Cardiac septum (tissue), 1 donor: ENCODE measurements around the gene VDR. TPM values are rescaled to one million over a fixed set of nuclear protein-coding genes. Genes with fewer than 3 reads are reported as not detected.
A peak's percentile ranks its signal among the peaks of the same experiment; 100 is the strongest.

Experiments
- DNase-seq: peaks from one replicate; pipeline ENCODE4 v3.0.0-alpha.2; 2020; ENCODE audit warnings: low spot score
- intact Hi-C: fragments of 100-400 bp; cut with DNase I; formaldehyde crosslinking; loops from one replicate; pipeline ENCODE4 v1.14.0; 2022
- total RNA-seq: library from RNA; stranded (reverse); fragmentation: NEBNext Ultra II Directional; extraction: Animal tissue kit (Norgen Biotek cat#: 25700); gene quantifications from one replicate; pipeline ENCODE4 v1.2.1, GENCODE V29; 2021
- donor health status: DM: no; HTN: no; CAD: no.

The VDR gene
- total RNA-seq, 1 donor from 2014 or later = 1.3 TPM

GRCh38 chr12:47938093-47938492 lies 33.3 kb upstream of the VDR start:
- no peak for DNase-seq
- intact Hi-C loops = loop anchor here (10.0 kb wide), 1 partner anchor 153 kb away; no protein-coding TSS in a partner anchor

DNA sequence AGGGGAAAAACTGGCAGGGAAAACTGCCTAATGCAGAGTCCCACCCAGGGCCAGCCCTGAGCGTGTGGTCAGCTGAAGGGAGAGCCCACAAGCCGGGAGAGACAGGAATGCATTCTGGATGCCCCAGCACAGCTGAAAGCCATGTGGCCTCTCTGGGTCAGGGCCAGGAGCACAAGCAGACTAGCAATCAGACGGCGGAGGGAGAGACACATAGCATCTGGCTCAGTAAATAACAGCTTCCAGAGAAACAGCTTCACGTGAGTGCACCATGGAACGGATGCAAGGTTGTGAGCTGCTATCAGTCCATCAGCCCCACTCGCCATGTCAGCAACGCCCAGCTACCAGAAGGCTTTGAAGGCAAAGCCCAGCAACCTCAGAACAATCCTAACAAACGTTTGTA lies 30.4 kb upstream of the VDR start:
- DNase-seq = peak; percentile 84
- intact Hi-C loops = loop anchor here (10.0 kb wide), 1 partner anchor 150 kb away; no protein-coding TSS in a partner anchor

- intact Hi-C loops = loop anchor here (10.0 kb wide), 1 partner anchor 146 kb away; no protein-coding TSS in a partner anchor
- DNase-seq = no peak
These were observed 26.4 kb upstream of the VDR start for GRCh38 chr12:47931187-47931586.

DNA sequence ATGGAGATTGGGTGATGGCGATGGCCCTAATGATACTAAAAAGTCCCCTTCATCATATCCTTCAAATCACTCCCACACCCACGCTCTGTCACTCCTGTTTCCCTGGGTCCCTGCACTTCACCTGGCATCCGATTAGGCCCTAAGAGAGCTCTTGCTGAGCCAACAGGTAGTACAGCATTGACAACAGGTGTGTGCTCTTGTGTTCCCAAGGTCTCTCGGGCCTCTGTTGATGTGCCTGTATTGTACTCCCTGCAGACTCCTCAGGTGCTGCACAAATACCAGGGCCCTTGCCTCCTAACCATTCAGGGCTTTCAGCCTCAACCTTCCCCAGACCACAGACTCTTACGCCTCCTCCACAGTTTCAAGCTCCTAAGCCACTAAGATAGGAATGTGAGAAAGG lies 25.8 kb upstream of the VDR start:
- intact Hi-C loops = loop anchor here (10.0 kb wide), 1 partner anchor 146 kb away; no protein-coding TSS in a partner anchor
- DNase-seq = no peak

- no peak for DNase-seq
- intact Hi-C loops = no loop called here
These were observed 22.6 kb upstream of the VDR start for GRCh38 chr12:47927346-47927745.

DNA sequence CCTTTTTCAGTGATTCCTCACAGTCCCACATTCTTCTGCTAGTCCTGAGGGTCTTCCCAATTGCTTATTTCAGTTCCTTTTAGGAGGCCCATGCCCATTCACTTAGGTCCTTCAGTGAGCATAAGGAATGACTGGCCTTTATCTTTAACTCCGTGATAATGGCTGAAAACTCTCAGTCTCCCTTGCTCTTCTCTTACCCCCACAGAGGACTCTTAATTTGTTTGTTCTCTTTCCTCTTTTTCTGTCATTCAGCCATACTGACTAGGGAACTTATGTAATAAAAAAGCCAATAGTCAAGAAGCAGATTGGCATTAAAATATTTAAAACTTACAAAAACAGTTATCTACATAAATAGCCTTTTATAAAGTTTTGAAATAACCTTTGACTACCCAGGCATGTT lies 17.1 kb upstream of the VDR start:
- intact Hi-C loops = no loop called here
- DNase-seq = no peak

GRCh38 chr12:47920913-47921312 lies 16.1 kb upstream of the VDR start:
- intact Hi-C loops = no loop called here
- no peak for DNase-seq

DNA sequence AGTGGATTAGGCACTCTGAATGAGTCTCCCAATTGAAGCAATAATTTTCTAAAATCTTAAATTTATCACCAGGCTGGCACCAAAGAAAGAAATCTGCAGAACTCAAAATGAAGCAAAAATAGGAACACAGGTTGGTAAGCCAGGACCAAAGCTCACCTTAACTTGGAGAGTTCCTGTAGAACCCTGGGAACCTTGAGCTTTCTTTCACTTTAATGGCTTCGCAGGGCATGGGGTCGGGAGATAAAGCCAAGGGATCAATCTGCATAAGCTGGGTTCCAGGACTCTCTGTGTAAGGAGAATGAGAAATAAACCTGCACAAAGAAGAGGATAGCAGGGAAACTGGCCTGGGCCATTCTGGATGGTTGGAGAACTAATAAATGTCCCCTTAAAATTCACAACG lies 8.3 kb upstream of the VDR start:
- DNase-seq = no peak
- intact Hi-C loops = no loop called here

DNA sequence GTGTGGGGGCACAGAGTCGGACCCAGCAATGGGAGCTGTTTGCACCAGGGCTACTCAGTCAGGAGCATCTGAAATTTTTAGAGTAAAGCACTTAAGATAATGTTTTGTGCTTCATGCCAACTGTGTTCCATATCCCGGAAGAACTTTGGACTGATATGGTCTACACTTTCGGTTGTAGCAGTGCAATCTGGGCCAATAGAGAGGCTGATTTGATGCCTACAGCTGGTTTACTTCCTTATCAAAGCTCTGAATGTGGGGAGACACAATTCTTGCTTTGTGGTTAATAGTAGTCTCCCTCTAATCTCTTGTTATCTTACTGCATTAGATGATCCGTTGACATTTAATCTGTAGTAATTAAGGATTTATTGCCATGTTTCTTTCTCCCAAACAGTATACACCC lies 7.8 kb upstream of the VDR start:
- intact Hi-C loops = no loop called here
- DNase-seq = no peak

GRCh38 chr12:47910981-47911380 lies 6.2 kb upstream of the VDR start:
- no peak for DNase-seq
- intact Hi-C loops = no loop called here

GRCh38 chr12:47910486-47910885 lies 5.7 kb upstream of the VDR start:
- no peak for DNase-seq
- intact Hi-C loops = no loop called here

GRCh38 chr12:47909839-47910465 lies 5.2 kb upstream of the VDR start:
- DNase-seq = no peak
- intact Hi-C loops = loop anchor here (5.0 kb wide), 1 partner anchor 37 kb away; no protein-coding TSS in a partner anchor

DNA sequence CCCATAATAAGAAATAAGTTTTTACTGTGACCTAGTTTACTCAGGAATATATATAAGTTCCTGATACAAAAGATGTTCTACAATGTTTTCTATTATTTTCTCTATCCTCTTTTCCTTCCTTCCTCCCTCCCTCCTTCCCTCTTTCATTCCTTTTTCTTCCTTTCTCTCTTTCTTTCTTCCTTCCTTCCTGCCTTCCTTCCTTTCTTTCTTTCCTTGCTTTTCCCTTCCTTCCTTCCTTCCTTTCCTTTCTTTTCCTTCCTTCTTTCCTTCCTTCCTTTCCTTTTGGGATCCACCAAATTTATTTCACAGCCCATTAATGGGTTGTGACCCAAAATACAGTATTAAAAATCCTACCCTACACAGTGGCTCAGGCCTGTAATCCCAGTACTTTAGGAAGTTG lies 3.9 kb upstream of the VDR start:
- intact Hi-C loops = loop anchor here (5.0 kb wide), 1 partner anchor 39 kb away; no protein-coding TSS in a partner anchor
- no peak for DNase-seq

DNA sequence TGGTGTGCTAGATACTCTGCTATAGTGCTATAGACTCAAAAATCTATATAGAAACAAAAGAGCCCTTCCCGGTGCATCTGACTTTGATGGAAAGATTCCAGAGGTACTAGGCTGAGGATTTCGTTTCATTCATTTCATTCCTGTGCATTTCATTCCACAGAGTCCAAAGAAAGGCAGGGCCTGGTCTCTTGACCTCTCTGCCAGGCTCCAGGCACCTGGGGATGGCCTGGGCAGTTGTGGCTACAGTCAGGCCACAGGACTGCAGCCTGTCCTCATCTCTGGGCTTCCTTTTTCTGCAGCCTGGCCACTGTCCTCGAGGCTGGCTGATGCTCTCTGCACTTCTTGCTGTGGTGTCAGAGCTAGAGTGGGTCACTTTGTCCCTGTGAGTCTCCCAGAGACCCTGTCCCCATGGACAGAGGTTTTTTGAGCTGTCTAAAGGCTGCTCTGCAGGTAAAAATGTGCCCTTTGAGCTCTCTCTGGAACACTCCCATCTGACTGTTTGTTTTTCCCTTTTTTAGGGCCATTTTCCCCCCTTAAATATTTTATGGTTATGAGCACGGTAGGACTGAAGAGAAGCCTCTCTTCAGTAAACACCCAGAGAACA lies 3.2 kb upstream of the VDR start:
- no peak for DNase-seq
- intact Hi-C loops = loop anchor here (5.0 kb wide), 1 partner anchor 39 kb away; no protein-coding TSS in a partner anchor

DNA sequence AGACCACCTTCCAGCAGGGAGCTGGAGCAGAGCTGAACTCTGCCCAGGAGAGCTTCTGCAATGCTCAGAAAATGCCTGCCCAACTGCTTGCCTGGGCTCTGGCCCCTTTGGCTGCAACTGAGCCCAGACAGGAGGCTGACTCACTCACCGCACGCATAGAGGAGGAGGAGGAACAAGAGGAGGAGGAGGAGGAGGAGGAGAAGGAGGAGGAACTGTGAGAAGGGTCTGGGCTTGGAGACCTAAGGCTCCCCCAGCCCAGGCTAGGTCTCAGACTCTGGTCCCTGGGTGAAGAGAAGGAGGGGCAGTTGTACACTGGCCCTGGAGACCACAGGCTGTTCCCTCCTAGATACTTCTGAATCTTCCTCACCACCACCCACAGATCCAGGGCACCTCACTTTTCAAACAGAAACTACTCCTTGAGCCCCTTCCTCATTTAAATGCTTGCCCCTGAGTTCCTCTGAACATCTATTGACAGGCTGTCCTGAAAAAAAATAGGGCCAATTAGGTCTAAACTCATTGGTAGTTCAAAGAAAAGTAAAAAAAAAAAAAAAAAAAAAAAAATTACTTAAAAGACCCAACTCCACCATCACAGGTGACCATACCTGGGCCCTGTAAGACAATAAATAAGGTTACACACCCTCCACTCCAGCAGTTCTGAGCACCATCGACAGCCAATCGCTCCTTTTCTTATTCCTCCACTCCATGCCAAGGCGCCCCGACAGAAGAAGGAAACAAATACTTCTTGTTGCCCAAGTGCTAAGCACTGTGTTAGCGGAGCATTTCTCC lies 674 bp downstream of the VDR start:
- peak; percentile 92 for DNase-seq
- intact Hi-C loops = no loop called here

GRCh38 chr12:47903151-47903611 lies 1.6 kb downstream of the VDR start:
- DNase-seq = no peak
- intact Hi-C loops = no loop called here

DNA sequence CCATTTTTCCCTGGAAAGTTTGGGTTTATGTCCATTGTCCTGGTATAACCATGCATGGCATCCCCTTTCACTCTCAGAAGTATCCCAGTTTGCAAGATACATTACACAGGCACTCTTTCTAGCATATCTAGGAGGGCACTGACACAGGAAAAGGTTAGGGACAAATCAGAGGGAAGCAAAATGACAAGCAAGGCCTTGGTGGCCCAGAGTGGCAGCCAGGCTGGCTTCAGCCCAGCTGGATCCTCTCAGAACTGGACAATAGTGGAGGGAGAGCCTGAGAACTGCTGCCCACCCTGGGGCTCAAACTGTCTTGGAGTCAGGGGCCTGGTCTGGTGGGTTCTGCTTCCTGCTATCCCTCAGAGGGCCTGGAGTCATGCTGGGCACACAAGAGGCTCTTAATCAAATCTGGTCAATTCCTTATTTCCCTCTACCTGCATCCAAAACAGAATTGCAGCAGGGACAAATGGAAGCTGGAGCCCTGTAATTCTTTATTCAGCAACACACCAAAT lies 2.6 kb downstream of the VDR start:
- no peak for DNase-seq
- intact Hi-C loops = no loop called here

DNA sequence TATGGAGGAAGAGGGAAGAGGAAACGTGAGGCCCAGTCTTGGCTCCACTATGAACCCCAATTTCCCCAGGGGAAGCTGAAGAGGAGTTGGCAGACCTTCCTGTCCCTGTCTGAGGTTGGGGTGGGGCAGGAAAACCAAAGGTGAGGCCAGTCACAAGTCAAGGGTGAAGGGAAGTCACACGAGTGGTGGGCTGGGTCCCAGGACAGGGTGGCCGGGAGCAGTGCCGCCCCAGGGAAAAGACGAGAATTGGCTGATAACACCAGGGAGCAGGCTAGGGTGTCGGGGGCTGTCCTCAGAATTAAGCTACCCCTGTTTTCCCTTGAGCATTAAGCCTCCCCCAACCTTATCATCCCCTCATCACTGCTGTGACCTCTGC lies 3.1 kb downstream of the VDR start:
- DNase-seq = no peak
- intact Hi-C loops = no loop called here

DNA sequence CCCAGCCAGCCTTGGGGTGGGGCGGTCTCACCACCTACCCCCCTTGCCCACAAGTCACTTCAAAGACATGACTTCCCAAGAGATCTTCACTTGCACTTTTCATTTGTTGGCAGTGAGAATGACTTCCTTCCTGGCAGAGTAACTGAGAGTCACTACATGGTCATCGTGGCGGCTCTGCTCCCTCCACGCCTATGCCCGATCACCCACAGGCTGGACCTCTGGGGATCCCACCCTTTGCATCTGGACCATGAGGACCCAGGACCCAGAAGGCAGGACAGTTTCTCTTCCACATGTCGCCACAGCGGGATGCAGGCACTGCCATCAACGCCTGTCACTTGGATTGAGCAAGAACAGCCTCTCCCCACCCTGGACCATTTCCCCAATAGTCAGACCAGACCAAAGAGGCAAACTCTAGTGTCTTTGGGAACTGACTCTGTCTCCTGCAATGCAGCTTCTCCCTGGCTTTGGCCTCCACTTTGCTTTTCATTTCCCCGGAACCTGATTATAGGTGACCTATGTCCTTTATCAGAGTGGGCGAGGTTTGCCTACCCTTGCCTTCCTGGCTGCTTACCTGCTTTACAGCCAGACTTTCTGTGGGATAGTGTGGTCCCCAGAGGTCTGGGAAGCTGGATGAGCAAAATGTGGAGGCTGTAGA lies 3.6 kb downstream of the VDR start:
- DNase-seq = no peak
- intact Hi-C loops = no loop called here
